SH-SY5Y (cell line): ENCODE measurements around the gene ENOX2.

Experiments
- GATA2 ChIP-seq: IDR thresholded peaks from 2 replicates; pipeline ENCODE4 v1.6.1; 2011; ENCODE audit warnings: mild to moderate bottlenecking, low read depth, low read length
- GATA3 ChIP-seq: IDR thresholded peaks from 2 replicates; pipeline ENCODE4 v1.6.1; 2011; ENCODE audit warnings: low read depth, mild to moderate bottlenecking, low read length, moderate library complexity

DNA sequence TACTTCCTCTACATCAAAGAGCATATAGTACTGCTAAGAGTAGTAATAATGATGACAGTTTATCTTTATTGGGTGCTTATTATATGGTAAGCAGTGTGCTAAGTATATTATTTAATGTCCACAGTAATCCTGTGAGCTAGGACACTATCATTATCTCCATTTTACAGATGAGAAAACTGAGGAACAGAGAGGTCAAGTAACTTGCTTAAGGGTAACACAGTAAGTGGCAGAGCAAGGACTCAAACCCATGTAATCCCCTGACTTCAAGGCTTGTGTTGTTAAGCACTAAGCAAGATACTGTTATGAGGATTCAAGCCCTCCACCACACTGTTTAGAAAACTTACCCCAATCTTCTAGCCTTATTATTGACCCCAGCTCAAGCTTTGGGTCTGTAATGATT, 202.4 kb downstream of the ENOX2 start:
- TF ChIP-seq GATA3, result no peak
- no peak for TF ChIP-seq GATA2
